Testis (tissue), 2 donors: Measurements from ENCODE around the gene HOXD10.

ENCODE experiments used
- CTCF ChIP-seq, 3 experiments: fragments of 450-650 bp in 2 of 3; fragments of 200-600 bp in 1 of 3; sonication (generic) in 1 of 3; IDR thresholded peaks; one replicate each; pipeline ENCODE4 v1.5.1; 2016 to 2019; ENCODE audit warnings: antibody characterized with exemption in 3 of 3, mild to moderate bottlenecking in 2 of 3, moderate library complexity in 1 of 3
- POLR2A ChIP-seq: fragments of 450-650 bp; IDR thresholded peaks from one replicate; pipeline ENCODE4 v1.6.1; 2017; ENCODE audit warnings: antibody characterized with exemption, mild to moderate bottlenecking, moderate library complexity

DNA sequence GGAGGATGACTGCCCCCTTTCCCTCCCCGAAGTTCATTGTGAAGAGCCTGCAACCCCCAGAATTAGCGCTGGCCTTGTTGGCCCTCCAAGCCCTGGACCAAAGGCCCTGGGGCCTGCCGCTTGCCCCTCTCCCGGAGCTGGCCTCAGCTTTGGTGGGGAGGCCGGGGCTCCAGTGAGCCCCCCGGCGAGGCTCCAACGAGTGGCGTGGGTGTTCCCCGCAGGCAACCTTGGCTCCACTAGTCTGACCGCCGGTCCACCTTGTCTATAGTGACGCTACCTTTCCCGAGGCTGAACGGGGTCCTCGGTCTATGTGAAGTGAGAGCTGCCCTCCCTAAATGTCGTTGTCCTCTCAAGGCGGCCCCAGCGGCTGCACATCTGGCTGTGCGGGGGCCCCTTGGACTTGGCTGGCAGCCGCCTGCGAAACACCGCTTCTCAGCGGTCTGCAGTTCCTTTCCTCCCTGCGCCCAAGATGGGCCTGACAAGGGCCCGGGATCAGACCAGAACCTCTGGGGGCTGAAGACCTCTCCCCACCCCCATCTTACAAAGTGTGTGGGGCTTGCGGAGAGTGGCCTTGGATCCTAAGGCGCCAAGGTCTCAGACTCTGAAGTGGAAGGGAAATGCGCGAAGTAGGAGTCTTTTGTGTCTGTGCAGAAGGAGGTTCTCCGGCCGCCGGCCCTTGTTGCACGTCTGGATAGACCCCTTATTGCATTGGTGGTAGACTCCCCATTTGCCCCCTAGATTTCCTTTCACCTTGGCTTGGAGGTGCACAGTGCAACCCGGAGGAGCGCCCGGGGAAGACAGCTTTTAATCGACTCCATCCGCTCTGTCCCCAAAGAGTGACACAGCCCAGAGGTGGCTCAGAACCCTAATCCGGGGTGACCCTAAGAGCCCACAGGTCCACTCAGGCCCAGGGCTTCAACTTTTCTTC lies 3.9 kb upstream of the HOXD10 start:
- TF ChIP-seq CTCF (IDR thresholded peaks at IDR 0.05) (no peak), POLR2A (no peak)
